Activated CD8-positive, alpha-beta memory T cell treated with anti-CD3 and anti-CD28 coated beads, Interleukin-2, amount 50 U/mL, for 24 hours (primary cell): ENCODE measurements around the gene UBAP2.
"Not testable (repeated sequence)": the region's sequence is repeated elsewhere in the genome, so short reads cannot be mapped to it uniquely, and the experiment has no call there.

Experiments
- DNase-seq: peaks from one replicate; pipeline ENCODE4 v3.0.0-alpha.2; 2020; ENCODE audit errors: extremely low read depth

The UBAP2 gene

DNA sequence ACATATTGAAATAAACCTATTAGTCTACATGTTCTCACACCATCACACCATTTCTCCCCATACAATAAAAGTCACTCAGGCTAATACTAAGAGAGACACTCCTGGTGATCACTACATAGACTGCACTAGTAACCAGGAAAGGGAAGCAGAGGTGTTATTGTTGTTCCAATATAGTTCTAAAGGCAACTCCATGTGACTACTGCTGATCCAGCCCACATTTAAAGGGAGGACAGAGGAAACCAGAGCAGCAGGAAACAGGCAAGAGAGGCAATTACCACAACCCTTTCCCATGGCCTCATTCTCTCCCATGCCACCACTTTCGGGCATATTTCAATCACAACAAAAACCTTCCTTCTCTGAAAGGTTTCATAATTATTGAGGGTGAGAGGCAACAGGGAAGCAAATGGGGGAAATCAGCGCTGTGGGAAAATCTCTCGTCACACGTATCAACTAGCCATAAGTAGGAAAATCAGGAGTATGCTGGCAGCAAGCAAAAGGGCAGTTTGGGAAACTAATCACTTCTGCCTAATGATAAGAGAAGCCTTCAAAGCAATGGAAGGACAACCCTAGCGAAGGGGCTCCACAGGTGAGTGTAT lies 1.8 kb downstream of the UBAP2 start:
- no peak for DNase-seq

GRCh38 chr9:34045903-34046302 lies 2.8 kb downstream of the UBAP2 start:
- no peak for DNase-seq

- not testable (repeated sequence) for DNase-seq
These were observed 6.6 kb downstream of the UBAP2 start for GRCh38 chr9:34042074-34042473.

DNA sequence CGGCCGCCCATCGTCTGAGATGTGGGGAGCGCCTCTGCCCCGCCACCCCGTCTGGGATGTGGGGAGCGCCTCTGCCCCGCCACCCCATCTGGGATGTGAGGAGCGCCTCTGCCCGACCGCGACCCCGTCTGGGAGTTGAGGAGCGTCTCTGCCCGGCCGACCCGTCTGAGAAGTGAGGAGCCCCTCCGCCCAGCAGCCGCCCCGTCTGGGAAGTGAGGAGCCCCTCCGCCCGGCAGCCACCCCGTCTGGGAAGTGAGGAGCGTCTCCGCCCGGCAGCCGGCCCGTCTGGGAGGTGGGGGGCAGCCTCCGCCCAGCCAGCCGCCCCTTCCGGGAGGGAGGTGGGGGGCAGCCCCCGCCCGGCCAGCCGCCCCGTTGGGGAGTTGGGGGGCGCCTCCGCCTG lies 9.8 kb downstream of the UBAP2 start:
- DNase-seq = not testable (repeated sequence)

DNA sequence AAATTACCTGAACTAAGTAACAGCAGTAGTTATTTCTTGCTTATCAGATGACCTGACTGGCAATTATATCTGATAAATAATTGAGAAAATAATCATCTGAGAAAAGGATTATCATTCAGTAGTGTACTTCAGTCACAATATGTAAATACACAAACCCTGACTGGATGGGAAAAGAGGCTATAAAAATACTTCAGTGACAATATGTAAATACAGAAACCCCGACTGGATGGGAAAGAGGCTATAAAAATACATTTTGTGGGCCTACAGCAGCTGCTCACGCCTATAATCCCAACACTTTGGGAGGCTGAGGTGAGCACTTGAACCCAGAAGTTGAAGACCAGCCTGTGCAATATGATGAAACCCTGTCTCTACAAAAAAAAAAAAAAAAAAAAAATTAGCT lies 11.1 kb downstream of the UBAP2 start:
- no peak for DNase-seq

DNA sequence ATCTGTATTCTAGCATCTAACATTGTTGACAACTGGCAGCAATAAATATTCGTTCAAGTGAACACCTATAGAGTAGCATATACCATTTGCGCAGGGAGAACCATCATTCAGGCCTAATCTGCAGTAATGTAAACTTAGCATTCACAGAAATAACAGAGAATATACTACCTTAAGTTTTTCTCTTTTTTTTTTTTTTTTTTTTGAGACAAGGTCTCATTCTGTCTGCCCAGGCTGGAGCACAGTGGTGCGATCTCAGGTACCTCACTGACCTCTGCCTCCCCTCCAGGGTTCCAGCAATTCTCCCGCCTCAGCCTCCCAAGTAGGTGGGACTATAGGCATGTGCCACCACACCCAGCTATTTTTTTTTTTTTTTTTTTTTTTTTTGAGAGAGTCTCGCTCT lies 12.1 kb downstream of the UBAP2 start:
- DNase-seq = no peak

- no peak for DNase-seq
These were observed 13.0 kb downstream of the UBAP2 start for GRCh38 chr9:34035656-34036055.

GRCh38 chr9:34034698-34035065 lies 14.0 kb downstream of the UBAP2 start:
- DNase-seq = no peak

- DNase-seq = no peak
These were observed 16.1 kb downstream of the UBAP2 start for GRCh38 chr9:34032631-34033030.

DNA sequence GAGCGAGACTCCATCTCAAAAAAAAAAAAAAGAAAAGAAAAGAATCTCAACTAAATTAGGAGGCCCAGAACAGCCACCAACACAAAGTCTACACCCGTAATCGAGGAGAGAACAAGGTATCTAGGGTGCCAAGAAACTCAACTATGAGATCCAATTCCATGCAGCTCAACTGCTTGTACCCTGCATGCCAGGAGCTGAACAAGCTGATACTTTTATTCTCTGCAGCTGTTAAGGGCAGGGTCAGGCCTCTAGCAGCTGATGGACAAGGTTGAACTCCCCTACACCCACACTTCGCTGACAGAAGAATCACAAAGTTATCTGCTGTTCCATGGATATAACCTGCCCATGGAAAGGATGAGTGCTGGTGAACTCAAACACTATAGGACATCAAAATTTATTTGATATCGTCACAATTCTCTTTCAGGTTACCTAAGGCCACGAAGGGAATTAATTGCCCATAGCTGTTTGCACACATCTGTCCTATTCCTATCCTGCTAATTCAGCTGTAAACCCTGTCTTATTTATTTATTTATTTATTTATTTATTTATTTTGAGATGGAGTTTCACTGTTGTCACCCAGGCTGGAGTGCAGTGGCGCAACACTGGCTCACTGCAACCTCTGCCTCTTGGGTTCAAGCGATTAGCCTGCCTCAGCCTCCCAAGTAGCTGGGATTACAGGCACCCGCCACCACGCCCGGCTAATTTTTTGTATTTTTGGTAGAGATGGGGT lies 20.7 kb downstream of the UBAP2 start:
- DNase-seq = no peak

DNA sequence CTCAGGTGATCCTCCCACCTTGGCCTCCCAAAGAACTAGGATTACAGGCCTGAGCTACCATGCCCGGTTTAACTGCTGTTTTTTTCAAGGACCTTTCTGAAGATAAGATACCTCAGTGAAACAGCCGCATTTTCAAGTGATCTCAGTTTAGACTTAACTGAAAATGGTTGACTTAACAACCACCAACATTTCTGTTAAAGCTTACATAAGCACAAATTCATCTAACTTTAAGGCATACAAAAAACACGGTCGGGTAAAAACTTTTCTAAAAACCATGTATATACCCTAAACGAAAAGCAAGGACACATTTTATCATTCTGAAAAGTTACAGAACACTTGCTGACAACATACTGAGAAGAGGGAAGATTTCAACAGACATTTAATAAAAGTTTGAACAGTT lies 22.9 kb downstream of the UBAP2 start:
- no peak for DNase-seq

- DNase-seq = no peak
These were observed 23.6 kb downstream of the UBAP2 start for GRCh38 chr9:34025062-34025461.

- DNase-seq = not testable (repeated sequence)
These were observed 24.2 kb downstream of the UBAP2 start for GRCh38 chr9:34024476-34024875.

GRCh38 chr9:34016149-34016548 lies 32.5 kb downstream of the UBAP2 start:
- no peak for DNase-seq

GRCh38 chr9:34010979-34011378 lies 37.7 kb downstream of the UBAP2 start:
- no peak for DNase-seq

DNA sequence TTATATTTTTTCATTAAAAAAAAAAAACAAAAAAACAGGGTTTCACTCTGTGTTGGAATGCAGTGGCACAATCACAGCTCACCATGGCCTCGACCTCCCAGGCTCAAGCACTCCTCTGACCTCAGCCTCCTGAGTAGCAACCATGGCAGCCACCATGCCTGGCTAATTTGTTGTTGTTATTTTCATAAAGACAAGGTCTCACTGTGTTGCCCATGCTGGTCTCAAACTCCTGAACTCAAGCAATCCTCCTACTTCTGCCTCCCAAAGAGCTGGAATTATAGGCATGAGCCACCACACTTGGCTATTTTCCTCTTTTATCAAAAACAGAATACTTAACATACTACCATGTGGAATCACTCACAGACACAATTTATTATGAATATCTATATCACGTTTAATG lies 46.7 kb downstream of the UBAP2 start:
- no peak for DNase-seq

DNA sequence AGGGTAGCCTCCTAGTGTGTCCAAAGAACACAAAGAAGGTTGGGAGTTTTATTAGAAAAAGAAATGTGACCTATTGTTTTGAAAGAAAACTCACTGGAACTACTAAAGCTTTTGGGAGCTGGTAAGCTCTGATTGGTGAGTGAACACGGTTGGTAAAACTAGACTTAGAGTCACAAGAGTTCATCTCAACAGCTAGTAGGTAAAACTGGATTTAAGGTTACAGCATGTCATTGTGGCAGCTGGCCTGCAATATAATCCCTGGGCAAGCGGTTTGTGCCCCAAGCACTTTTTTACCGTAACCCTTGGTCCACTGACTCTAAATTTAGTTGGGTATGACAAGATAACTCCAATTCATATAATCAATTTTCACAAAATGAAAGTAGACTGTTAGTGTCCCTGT lies 47.4 kb downstream of the UBAP2 start:
- no peak for DNase-seq

- DNase-seq = no peak
These were observed 53.2 kb downstream of the UBAP2 start for GRCh38 chr9:33995449-33995848.

GRCh38 chr9:33993104-33993503 lies 55.6 kb downstream of the UBAP2 start:
- no peak for DNase-seq

DNA sequence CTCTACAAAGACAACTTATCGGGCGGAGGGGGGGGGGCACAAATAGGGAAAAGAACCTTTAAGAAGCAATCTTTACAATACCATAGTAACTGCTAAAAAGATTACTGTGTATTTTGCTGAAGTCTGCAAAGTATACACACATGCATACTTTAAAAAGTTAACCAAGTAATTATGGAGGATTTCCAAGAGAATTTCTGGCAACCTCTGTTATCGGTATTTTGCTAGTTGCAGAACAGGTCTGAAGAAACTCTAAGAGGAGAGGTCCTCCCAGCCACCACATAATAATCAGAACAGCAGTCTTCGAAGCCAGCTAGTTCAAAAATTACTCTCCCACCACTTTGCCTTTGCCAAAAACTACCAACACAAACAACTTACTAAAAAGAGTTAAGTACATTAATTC lies 56.1 kb downstream of the UBAP2 start:
- no peak for DNase-seq

- DNase-seq = no peak
These were observed 60.3 kb downstream of the UBAP2 start for GRCh38 chr9:33988219-33988890.

DNA sequence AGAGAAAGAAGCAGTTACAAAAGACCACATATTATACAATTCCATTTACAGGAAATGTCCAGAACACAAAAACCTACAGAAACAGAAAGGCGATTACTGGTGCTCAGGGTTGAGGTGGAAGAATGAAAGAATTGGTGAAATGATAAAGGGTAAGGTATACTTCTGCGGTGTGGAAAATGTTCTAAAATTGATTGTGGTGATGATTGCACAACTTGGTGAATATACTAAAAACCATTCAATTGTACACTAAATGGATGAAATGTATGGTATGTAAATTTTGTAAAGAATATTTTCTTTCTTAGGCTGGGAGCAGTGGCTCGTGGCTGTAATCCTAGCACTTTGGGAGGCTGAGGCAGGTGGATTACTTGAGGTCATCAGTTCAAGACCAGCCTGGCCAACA lies 72.3 kb downstream of the UBAP2 start:
- DNase-seq = no peak

GRCh38 chr9:33972698-33973097 lies 76.0 kb downstream of the UBAP2 start:
- no peak for DNase-seq
